NT2/D1 (cell line): Measurements from ENCODE around the gene NEK1.
A peak's percentile ranks its signal among the peaks of the same experiment; 100 is the strongest.

Experiments used
- DNase-seq: peaks from one replicate; pipeline ENCODE4 v3.0.0-alpha.2; 2011; ENCODE audit warnings: low read depth, low spot score
- H3K27me3 ChIP-seq: 2 replicates; pipeline ENCODE4 v1.6.0; 2011; ENCODE audit warnings: mild to moderate bottlenecking; ENCODE audit not compliant: insufficient read length, insufficient read depth
- H3K36me3 ChIP-seq: 2 replicates; pipeline ENCODE4 v1.6.1; 2011; ENCODE audit warnings: mild to moderate bottlenecking, low read length, mixed read lengths; ENCODE audit not compliant: insufficient read depth, insufficient read length
- H3K4me1 ChIP-seq: 2 replicates; pipeline ENCODE4 v1.5.1; 2011; ENCODE audit not compliant: insufficient read depth, insufficient read length
- H3K4me3 ChIP-seq: 2 replicates; pipeline ENCODE4 v1.5.1; 2011; ENCODE audit warnings: low read depth; ENCODE audit not compliant: insufficient read length
- H3K9ac ChIP-seq: 2 replicates; pipeline ENCODE4 v1.6.0; 2011; ENCODE audit warnings: low read depth; ENCODE audit not compliant: insufficient read length
- H3K9me3 ChIP-seq: 2 replicates; pipeline ENCODE4 v1.5.1; 2011; ENCODE audit warnings: mild to moderate bottlenecking, low read length; ENCODE audit not compliant: insufficient read depth
- SUZ12 ChIP-seq: IDR thresholded peaks from 2 replicates; pipeline ENCODE4 v1.6.1; 2011; ENCODE audit not compliant: insufficient read length, insufficient read depth; ENCODE audit errors: extremely low read depth
- YY1 ChIP-seq: IDR thresholded peaks from 2 replicates; pipeline ENCODE4 v1.6.1; 2011; ENCODE audit not compliant: insufficient read length, insufficient read depth
- ZNF274 ChIP-seq: IDR thresholded peaks from 2 replicates; pipeline ENCODE4 v1.6.1; 2011; ENCODE audit warnings: mild to moderate bottlenecking, low read depth, low read length

NEK1 gene, protein sequence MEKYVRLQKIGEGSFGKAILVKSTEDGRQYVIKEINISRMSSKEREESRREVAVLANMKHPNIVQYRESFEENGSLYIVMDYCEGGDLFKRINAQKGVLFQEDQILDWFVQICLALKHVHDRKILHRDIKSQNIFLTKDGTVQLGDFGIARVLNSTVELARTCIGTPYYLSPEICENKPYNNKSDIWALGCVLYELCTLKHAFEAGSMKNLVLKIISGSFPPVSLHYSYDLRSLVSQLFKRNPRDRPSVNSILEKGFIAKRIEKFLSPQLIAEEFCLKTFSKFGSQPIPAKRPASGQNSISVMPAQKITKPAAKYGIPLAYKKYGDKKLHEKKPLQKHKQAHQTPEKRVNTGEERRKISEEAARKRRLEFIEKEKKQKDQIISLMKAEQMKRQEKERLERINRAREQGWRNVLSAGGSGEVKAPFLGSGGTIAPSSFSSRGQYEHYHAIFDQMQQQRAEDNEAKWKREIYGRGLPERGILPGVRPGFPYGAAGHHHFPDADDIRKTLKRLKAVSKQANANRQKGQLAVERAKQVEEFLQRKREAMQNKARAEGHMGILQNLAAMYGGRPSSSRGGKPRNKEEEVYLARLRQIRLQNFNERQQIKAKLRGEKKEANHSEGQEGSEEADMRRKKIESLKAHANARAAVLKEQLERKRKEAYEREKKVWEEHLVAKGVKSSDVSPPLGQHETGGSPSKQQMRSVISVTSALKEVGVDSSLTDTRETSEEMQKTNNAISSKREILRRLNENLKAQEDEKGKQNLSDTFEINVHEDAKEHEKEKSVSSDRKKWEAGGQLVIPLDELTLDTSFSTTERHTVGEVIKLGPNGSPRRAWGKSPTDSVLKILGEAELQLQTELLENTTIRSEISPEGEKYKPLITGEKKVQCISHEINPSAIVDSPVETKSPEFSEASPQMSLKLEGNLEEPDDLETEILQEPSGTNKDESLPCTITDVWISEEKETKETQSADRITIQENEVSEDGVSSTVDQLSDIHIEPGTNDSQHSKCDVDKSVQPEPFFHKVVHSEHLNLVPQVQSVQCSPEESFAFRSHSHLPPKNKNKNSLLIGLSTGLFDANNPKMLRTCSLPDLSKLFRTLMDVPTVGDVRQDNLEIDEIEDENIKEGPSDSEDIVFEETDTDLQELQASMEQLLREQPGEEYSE (N-terminal part only)

GRCh38 chr4:169611991-169612870 lies at the start of gene NEK1:
TSS of gene NEK1 (minus strand) at chr4:169612583. CDS start at chr4:169602630, 9,953 bp downstream.
- Histone ChIP-seq H3K27me3 (no peaks in the 10 kb centered on the region), H3K36me3 (no peaks in the 10 kb centered on the region), H3K4me3 (peak within 1 kb of the TSS; percentile 79), H3K4me1 (no peaks in the 10 kb centered on the region), H3K9me3 (no peaks in the 10 kb centered on the region), H3K9ac (peak within 1 kb of the TSS; percentile 90)
- DNase-seq, result peak; percentile 71
- TF ChIP-seq YY1, result no peak
- TF ChIP-seq SUZ12, result no peak
- TF ChIP-seq ZNF274, result no peak

DNA sequence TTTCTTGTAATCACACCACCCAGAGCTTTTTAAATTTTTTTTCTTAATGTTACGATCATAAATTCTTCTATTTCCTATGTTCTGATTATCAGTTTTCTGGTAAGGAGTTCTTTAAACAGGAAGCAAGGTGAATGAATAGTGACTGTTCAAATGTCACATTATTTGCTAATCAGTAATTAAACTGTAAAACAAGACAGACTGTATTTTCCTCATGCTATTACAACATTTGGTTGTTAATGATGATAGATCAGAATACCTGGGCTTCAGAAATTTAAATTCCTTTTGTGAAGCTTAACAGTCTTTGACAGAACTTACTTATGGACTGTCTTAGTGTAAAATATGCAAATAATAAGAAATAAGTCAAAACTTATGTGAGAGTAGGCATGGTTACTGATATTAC lies 49.4 kb upstream of the NEK1 start:
- DNase-seq, result no peak
- H3K36me3 ChIP-seq, result no peaks in the 10 kb centered on the region
- H3K27me3 ChIP-seq, result no peaks in the 10 kb centered on the region
- no peak for TF ChIP-seq SUZ12
- H3K4me1 ChIP-seq, result no peaks in the 10 kb centered on the region
- H3K9me3 ChIP-seq, result peaks cover 9% of the 10 kb centered on the region
- H3K9ac ChIP-seq, result no peak overlapping the region
- no peak overlapping the region for H3K4me3 ChIP-seq

- Histone ChIP-seq H3K4me3 (no peak overlapping the region), H3K4me1 (no peaks in the 10 kb centered on the region), H3K9me3 (peaks cover under 1% of the 10 kb centered on the region; the same call in 1 of the 2 replicates), H3K9ac (no peak overlapping the region), H3K27me3 (no peaks in the 10 kb centered on the region), H3K36me3 (no peaks in the 10 kb centered on the region)
- no peak for DNase-seq
- TF ChIP-seq YY1 (no peak), ZNF274 (no peak), SUZ12 (no peak)
These were observed 48.5 kb upstream of the NEK1 start for GRCh38 chr4:169660929-169661328.

DNA sequence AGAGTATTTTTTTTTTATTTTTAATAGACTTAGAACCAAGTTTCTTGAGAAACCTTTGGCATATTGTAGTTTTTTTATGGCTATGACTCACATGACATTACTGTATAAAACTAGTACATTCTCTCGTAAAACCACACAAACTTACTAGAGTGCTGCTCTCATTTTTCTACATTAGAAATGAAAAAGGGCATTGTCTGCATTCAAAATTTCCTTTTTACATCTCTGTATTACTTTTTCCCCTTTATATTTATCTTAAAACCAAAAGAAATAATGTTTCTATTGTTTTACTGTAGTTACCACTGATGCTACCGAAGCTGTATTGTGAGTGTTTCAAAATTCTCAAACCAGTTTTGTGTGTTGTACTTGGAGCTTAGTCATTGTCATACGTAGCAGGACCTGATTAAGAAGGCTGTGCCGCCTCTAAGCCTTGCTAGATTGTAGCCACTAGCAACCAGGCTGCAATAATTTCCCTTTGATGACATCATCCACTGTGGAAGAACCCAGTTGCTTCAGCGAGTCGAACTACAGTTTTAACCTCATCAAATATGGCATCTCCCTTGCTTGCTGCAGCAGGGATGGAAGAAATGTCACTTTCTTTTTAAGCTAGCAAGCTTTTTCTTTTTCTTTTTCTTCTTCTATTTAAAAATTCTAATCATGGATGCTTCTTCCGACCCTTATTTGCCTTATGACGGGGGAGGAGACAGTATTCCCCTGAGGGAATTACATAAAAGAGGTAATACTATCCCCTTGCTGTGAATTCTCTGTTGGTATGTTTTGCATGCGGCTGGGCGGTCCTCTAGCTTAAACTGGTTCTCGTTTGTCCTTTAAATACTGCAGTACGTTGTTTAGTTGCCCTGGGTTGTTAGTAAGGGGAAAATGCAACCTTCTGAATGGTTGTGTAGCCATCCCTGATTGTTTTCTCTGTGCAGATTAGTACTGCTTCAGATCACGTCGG lies 47.6 kb upstream of the NEK1 start:
- Histone ChIP-seq H3K27me3 (no peaks in the 10 kb centered on the region), H3K9ac (no peak overlapping the region), H3K4me3 (no peak overlapping the region), H3K36me3 (no peaks in the 10 kb centered on the region), H3K9me3 (no peaks in the 10 kb centered on the region), H3K4me1 (no peaks in the 10 kb centered on the region)
- DNase-seq, result no peak
- TF ChIP-seq SUZ12 (no peak), ZNF274 (no peak), YY1 (no peak)

GRCh38 chr4:169658975-169659715 lies 46.8 kb upstream of the NEK1 start:
- Histone ChIP-seq H3K36me3 (no peaks in the 10 kb centered on the region), H3K9me3 (no peaks in the 10 kb centered on the region), H3K4me1 (no peaks in the 10 kb centered on the region), H3K27me3 (no peaks in the 10 kb centered on the region), H3K9ac (no peak overlapping the region), H3K4me3 (no peak overlapping the region)
- no peak for TF ChIP-seq SUZ12
- no peak for DNase-seq
